ENCODE data around the gene CHAT. TPM values are rescaled to one million over a fixed set of nuclear protein-coding genes. Genes with fewer than 3 reads are reported as not detected.

Gene CHAT
- polyA plus RNA-seq, 2 of the 4 experiments (the other 2 are of a cell fraction), result not detected

GRCh38 chr10:49628599-49628998 is 14.8 kb downstream of the CHAT start:
- H3K4me2 ChIP-seq, result no peak overlapping the region
- ATAC-seq (no peak), FAIRE-seq (no peak), DNase-seq (ENCODE audit: low read depth in 1 of 2, low spot score in 1 of 2) (no peak)
- H3K4me1 ChIP-seq, result no peaks in the 10 kb centered on the region
- no peak for TF ChIP-seq PHF8 (IDR thresholded peaks at IDR 0.05; ENCODE audit: borderline replicate concordance, low read depth)
- no peak for TF ChIP-seq HOXB5 (CRISPR knock-in tag; IDR thresholded peaks at IDR 0.05)
- TF ChIP-seq BHLHE40 (IDR thresholded peaks at IDR 0.05; ENCODE audit: low read depth, low read length), result no peak
- TF ChIP-seq BCL3 (IDR thresholded peaks at IDR 0.05), result no peak
- TF ChIP-seq CHD2 (IDR thresholded peaks at IDR 0.05; ENCODE audit: low read length, partially characterized antibody), result no peak
- TF ChIP-seq HMGXB4 (CRISPR knock-in tag; IDR thresholded peaks at IDR 0.05; ENCODE audit: borderline replicate concordance), result no peak
- no peak for TF ChIP-seq POLR2A (IDR thresholded peaks at IDR 0.05; ENCODE audit: low read length)
- TF ChIP-seq CBX2 (IDR thresholded peaks at IDR 0.05; ENCODE audit: borderline replicate concordance, low read depth), result no peak
- no peak for TF ChIP-seq KDM5A (IDR thresholded peaks at IDR 0.05)
- no peak for TF ChIP-seq ATOH8 (CRISPR knock-in tag; IDR thresholded peaks at IDR 0.05; ENCODE audit: low read depth)
- H3K9me3 ChIP-seq, result no peaks in the 10 kb centered on the region
- no peak overlapping the region for H3K4me3 ChIP-seq
- WGBS (ENCODE audit: missing lambda C conversion rate), result 65% methylated on average over 8 of the region's 8 CpGs
- H3K27ac ChIP-seq, result no peak overlapping the region
- CTCF ChIA-PET, result interaction anchor here (1.3 kb wide), 1 partner anchor 35 kb away, joined by 5 read pairs; no protein-coding TSS in a partner anchor
- POLR2A ChIA-PET, result no interaction called here

- TF ChIP-seq HOXB5 (CRISPR knock-in tag; IDR thresholded peaks at IDR 0.05) (no peak), USF2 (IDR thresholded peaks at IDR 0.05) (no peak)
- ChIA-PET POLR2A (no interaction called here), CTCF (no interaction called here)
- 54% methylated on average over 9 of the region's 9 CpGs for WGBS (ENCODE audit: missing lambda C conversion rate)
- Histone ChIP-seq H3K4me1 (no peaks in the 10 kb centered on the region), H3K4me3 (no peak overlapping the region), H3K27ac (no peak overlapping the region), H3K9me3 (no peaks in the 10 kb centered on the region), H3K4me2 (no peak overlapping the region)
- DNase-seq (ENCODE audit: low read depth in 1 of 2, low spot score in 1 of 2) (no peak), FAIRE-seq (no peak), ATAC-seq (no peak)
Observed at GRCh38 chr10:49629431-49629881, 15.6 kb downstream of the CHAT start.

- Histone ChIP-seq H3K27ac (no peak overlapping the region), H3K4me2 (no peak overlapping the region), H3K9me3 (no peaks in the 10 kb centered on the region), H3K4me1 (no peaks in the 10 kb centered on the region), H3K4me3 (no peak overlapping the region)
- WGBS (ENCODE audit: missing lambda C conversion rate), result 58% methylated on average over 6 of the region's 6 CpGs
- ChIA-PET POLR2A (no interaction called here), CTCF (no interaction called here)
- no peak for FAIRE-seq
- no peak for TF ChIP-seq CEBPB (IDR thresholded peaks at IDR 0.05)
- TF ChIP-seq MAZ (IDR thresholded peaks at IDR 0.05; ENCODE audit: borderline replicate concordance, low read depth, low read length), result no peak
- TF ChIP-seq FOSL2 (IDR thresholded peaks at IDR 0.05), result no peak
- TF ChIP-seq FOSL2 (CRISPR knock-in tag; IDR thresholded peaks at IDR 0.05), result no peak
- no peak for TF ChIP-seq RCOR1 (IDR thresholded peaks at IDR 0.05; ENCODE audit: low read depth, low read length)
- TF ChIP-seq RFX5 (IDR thresholded peaks at IDR 0.05), result no peak
- TF ChIP-seq ZFP36 (IDR thresholded peaks at IDR 0.05; ENCODE audit: borderline replicate concordance, partially characterized antibody), result no peak
- TF ChIP-seq MYC (IDR thresholded peaks at IDR 0.05; ENCODE audit: borderline replicate concordance, low read length), result no peak
- TF ChIP-seq ZNF302 (CRISPR knock-in tag; IDR thresholded peaks at IDR 0.05), result no peak
- no peak for ATAC-seq
- no peak for DNase-seq (ENCODE audit: low read depth in 1 of 2, low spot score in 1 of 2)
Observed at GRCh38 chr10:49631975-49632374, 18.1 kb downstream of the CHAT start.

Measured in A549 (cell line).